HG03066 (cell line): ENCODE measurements around the gene HNRNPA2B1.
"Not testable (repeated sequence)": the region's sequence is repeated elsewhere in the genome, so short reads cannot be mapped to it uniquely, and the experiment has no call there.

Source experiments
- ATAC-seq: cut with Tn5 transposase; IDR thresholded peaks from one replicate; pipeline ENCODE4 v1.9.1; 2021; ENCODE audit warnings: low read depth; ENCODE audit not compliant: unreplicated experiment

HNRNPA2B1 gene

DNA sequence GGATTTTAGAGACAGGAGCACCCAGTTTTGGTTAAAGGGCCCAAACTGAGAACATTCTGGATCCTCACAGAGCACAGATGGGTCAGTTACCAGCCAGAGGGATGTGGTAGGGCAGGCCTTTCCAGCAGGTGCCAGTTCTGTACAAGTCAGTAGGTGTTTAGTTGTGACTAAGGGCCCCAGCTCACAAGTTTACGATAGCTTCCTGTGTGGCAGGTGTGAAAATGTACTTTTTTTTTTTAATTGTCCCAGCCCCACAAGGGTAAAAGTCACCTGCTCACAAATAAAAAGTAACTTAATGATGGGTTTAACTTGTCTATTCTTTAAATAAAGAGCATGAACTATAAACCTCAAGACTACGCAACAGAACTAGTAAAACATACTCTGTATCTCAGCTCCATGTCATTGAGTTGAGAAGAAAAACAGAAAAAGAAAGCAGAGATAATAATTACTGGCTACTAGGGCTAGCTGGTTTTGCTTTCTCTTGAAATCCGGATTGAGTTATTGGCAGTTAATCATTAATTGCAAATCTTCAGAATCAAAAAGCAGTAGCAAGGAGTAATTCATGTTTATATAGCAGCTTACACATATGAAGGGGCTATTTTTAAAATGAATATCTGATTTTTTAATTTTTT, 33.1 kb downstream of the HNRNPA2B1 start:
- peak; percentile 75 for ATAC-seq

DNA sequence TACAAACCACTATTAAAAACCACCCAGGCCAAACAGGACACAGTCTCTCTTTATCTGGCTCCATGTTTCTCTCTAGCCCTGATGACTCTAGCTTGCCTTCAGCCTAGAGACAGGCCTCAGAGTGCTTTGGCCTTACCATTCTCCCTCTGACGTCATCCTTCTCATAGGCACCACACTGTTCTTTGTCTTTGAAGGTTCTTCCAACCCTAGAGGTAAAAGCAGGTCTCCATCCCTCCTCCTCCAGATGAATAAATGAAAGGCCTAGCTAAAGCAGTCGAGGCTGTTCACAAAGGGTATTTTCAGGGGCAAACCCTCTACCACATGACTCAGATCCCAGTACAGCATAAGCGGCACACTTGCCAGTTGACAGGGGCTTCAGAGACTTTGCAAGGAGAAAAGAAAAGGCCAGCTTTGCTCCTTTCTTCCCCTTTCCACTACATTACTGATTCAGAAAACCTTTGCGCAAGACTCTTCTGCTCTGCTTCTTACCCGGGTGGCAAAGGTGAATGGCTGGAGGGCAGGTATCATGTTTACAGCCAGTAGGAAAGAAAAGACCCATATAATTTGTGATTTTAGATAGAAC, 33.8 kb downstream of the HNRNPA2B1 start:
- ATAC-seq: peak; percentile 34

DNA sequence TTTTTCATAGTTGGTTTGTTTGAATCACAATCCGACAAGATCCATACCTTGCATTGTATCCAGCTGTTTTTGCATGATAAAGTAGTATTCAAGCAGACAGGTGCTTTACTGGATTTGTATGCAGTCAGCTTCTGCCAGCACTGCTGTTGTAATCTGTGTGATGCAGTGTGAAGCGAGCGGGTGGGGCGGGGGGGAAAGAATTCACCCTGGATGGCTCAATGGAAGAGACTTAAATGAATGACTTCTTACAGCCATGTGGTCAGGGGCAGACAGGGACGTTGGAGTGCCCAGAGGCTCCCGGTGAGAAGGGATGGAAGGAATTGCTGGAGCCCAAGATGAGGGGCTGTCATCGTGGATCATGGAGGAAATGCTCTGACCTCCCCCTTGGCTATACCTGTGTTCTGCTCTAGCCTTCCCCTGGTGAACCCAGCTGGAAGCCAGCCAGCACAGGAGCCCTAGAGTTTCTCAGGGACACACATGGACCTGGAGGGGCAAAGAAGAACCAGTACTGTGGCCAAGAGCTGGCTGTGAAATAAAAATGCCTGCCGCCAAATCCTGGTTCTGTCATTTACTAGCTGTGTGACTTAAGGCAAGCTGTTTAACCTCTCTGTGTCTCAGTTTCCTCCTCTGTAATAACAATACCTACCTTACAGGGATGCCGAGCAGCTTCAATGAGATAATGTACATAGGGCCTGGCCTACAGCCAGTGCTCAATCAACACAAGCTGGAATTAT, 34.4 kb downstream of the HNRNPA2B1 start:
- ATAC-seq: no peak

DNA sequence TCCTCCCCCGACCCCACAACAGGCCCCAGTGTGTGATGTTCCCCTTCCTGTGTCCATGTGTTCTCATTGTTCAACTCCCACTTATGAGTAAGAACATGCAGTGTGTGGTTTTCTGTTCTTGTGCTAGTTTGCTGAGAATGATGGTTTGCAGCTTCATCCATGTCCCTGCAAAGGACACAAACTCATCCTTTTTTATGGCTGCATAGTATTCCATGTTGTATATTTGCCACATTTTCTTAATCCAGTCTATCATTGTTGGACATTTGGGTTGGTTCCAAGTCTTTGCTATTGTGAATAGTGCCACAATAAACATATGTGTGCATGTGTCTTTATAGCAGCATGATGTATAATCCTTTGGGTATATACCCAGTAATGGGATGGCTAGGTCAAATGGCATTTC, 36.7 kb downstream of the HNRNPA2B1 start:
- ATAC-seq: not testable (repeated sequence)

DNA sequence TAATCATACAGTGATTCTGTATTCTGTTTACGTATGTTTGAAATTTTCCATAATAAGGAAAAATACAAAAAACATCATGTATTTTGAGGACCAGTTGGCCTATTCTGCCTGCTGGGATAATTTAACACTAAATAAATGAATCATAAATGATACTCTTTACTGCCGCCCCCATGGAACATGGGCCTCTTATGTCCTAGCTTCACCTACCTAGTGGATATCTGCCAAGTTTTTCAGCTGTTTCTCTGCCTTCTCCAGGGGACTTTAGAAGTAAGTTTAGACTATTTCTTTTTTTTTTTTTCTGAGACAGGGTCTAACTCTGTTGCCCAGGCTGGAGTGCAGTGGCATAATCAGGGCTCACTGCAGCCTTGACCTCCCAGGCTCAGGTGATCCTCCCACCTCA, 38.1 kb downstream of the HNRNPA2B1 start:
- no peak for ATAC-seq

DNA sequence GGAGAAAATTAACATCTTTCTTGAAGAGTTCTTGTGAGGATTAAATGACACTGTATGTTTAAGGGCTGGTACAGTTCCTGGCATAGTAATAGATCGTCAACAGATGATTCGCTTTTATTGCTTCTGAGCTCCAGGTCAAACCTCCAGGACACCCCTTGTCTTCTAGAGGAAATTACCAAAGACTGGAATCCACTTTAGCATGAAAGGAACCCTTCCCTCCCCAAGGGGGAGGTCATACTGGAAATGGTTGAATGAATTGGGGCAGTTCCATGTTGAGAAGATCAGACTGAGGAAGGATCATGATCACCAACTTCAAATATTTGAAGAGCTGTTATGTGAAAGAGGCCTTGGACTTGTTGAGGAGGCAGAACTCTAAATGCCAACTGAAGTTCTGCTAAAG, 39.6 kb downstream of the HNRNPA2B1 start:
- no peak for ATAC-seq

DNA sequence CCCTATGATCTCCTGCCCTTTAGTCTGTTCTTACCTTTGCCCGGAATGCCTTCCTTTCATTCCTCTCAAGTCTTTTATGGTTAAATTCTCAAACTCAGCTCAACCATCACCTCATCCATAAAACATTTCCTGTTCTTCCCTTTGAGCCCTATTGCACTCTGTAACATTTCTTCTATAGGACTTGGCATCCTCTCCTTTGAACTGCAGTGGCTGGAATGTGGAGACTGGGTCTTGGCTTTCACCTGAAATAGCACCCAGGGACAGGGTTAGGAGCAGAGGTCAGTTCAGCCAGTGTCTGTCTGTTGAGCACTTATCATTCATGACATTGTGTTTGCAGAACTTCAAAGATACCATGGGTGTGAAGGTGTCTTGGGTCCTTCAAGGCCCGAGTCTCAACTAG, 41.3 kb downstream of the HNRNPA2B1 start:
- ATAC-seq: no peak

DNA sequence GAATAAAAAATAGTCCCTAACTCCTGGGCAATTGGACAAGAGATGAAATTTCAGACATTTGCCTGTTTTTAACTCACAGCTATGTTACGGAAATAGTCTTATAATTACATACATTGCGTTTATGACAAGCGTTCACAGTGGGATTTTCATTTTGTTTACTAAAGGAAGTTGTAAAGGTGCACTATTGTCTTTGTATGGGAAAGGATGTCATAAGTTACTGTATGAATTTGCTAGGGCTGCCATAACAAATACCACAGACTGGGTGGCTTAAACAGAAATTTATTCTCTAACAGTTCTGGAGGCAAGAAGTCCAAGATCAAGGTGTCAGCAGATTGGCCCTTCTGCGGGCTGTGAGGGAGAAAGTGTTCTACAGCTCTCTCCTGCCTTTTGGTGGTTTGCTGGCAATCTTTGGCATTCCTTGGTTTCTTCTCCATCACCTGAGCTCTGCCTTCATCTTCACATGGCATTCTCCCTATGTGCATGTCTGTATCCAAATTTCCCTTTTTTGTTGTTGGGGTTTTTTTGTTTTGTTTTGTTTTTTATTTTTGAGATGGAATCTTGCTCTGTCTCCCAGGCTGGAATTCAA, 42.9 kb downstream of the HNRNPA2B1 start:
- no peak for ATAC-seq

DNA sequence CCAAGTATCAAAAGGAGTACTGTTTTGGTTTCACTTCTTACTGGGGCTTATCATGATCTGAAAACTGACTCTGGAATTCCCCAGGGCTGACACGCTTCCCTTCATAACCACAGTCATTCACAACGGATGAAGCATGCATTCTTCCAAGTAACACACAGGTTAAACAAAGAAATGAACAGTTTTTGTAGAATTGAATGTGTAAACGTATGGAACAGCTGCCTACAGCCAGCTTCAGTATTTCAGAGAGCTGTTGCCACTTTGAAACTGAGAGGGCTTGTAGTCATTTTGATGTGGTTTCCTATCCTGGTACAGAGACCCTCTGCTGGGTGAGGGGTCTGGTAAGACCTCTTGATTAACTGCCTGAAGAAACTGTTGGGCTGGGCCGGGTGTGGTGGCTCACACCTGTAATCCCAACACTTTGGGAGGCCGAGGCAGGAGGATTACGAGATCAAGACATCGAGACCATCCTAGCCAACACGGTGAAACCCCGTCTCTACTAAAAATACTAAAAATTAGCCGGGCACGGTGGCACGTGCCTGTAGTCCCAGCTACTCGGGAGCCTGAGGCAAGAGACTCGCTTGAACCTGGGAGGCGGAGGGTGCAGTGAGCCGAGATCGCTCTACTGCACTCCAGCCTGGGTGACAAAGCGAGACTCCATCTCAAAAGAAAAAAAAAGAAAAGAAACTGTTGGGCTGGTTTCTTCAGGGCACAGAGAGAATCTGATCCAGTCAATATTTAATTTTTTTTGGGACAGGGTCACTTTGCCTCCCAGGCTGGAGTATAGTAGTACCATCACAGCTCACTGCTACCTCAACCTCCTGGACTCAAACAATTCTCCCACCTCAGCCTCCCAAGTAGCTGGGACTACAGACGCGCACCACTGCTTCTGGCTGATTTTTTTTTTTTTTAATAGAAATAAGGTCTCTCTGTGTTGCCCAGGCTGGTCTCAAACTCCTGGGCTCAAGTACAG, 43.8 kb downstream of the HNRNPA2B1 start:
- no peak for ATAC-seq

DNA sequence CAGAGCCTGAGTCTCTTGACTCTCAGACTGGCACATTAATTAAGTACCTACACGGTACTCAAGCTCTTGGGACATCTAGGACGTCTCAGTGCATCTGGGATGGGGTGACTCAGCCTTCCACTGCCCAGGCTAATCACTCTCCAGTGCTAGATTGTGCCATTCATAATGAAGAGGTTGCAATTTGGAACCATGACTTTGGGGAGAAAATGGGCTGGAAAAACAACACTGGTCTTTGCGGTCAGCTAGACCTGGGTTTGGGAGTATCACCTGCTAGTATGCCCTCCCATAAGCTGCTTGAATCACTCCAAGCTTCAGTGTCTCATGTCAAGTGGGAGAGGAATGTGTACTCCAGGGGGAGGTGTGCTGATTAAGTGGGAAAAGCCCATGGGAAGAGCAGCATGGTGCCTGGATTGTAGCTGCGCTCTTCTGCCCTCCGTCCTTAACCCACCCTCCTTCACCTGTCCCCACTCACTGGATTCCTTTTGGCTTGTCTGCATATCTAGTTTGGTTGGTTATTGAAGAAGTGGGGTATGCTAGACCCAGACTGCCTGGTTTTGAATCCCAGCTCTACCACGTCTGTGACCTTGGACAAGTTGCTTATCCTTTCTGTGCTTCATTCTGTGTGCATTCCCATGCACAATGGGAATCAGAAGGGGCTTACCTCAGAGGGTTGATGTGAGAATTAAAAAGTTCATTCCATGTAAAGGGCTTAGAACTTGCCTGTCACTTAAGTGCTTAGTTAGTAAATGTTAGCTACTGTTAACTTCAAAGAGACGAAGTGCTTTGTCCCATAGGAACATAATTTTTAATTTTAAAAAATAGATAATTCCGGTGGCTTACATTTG, 44.8 kb downstream of the HNRNPA2B1 start:
- no peak for ATAC-seq

DNA sequence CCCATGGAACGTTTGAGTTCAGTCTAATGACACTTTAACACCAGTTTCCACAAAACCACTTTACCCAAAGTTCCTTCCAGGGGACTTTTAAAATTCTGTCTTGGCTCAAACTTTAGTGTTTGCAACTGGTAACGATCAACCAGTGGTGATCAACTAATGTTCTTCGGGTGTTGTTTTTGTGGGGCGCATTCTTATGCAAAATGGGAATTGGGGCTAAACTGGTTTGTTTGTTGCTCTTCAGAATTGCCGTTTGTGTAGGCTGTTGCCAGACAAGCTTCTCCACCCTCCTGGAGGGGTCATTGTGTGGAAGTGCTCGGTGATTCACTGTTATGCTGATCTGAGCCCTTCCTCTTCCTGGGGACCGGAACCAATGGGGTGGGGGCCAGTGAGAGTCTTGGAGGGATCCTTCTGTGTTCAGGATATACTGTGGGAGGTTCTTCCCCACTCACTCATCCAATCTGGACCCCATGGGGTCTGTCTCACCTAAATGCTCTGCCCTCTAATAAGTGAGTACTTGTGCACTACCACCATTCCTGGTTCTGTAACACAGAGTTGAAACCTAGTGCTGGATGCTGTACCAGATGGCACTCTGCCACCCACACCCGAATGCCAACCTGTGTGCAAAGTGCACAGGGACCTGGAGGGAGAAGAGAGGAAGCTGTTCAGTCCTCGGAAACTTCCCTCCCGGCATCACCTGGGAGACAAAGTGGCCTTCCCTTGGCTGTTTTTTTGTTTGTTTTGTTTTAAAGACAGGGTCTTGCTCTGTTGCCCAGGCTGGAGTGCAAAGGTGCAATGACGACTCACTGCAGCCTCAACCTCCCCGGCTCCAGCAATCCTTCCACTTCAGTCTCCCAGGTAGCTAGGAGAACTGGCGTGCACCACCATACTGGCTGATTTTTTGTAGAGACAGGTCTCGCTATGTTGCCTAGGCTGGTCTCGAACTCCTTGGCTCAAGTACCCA, 46.4 kb downstream of the HNRNPA2B1 start:
- no peak for ATAC-seq

DNA sequence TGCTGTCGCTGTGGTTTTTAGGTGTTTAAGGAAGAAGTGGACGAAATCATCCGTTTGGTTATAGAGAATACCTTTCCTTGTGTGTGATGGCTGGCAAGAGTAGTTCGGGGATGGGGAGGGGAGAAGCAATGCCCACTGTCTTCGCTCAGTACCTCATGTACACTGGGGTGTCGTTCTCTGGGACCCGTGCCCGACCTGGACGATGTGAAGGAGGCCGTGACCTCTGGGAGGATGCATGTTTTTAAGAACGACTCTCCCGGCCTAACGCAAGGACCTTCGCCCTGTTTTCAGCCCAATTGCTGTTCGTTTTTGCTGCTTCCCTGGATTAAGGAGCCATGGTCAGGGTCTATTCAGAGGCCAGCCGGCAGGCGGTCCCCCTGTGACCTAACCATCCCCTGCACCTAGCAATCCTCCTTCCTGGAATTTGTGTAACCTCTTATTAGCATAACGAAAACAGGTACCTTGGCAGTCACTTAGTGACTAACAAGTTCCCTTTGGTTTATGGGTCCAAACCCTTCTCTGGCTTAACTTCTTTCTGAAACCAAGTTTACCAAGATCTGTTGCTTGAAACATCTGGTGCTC, 47.2 kb downstream of the HNRNPA2B1 start:
- ATAC-seq: no peak

DNA sequence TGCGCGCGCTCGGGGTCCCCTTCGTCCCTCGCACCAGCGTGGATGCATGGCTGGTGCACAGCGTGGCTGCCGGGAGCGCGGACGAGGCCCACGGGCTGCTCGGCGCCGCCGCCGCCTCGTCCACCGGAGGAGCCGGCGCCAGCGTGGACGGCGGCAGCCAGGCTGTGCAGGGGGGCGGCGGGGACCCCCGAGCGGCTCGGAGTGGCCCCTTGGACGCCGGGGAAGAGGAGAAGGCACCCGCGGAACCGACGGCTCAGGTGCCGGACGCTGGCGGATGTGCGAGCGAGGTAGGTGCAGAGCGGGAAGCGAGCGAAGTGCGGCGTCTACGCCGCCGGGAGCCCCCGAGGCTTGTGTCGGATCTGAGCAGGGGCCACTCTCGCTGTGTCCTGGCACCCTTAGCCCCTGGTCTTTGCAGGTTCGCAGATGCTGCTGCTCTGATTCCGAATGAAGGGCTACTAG, 47.7 kb downstream of the HNRNPA2B1 start:
- ATAC-seq: peak; percentile 21

DNA sequence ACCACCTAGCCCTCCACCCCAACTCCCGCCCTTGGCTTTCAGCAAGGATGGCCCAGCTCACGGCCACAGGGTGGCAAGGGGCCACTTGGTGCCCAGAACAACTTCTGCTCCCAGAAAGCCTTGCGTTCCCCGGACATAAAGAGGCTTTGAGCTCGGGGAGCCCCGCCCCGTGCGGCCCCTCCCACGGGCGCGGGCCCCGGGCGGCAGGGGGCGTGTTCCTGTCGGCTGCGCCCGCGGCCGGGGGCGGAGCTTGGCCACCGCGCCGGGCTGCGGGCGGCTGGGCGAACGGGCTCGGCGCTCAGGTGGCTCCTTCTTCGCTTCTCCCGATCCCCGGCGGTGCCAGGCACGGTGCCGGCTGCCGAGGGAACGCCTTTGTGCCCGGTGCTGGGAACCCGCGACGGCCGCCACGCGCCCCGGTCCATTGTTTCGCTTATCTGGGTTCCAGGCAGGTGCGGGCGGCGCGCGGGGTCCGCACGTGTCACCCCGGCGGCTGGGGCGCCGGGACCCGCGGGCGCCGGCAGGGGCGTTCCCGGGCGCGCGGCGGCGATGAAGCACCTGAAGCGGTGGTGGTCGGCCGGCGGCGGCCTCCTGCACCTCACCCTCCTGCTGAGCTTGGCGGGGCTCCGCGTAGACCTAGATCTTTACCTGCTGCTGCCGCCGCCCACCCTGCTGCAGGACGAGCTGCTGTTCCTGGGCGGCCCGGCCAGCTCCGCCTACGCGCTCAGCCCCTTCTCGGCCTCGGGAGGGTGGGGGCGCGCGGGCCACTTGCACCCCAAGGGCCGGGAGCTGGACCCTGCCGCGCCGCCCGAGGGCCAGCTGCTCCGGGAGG, 48.4 kb downstream of the HNRNPA2B1 start, which contains the start of gene NFE2L3:
TSS of gene NFE2L3 (plus strand) at position 246 of the 829 bp plus-strand sequence. CDS start at position 547, 301 bp downstream.
- ATAC-seq: peak; percentile 60

DNA sequence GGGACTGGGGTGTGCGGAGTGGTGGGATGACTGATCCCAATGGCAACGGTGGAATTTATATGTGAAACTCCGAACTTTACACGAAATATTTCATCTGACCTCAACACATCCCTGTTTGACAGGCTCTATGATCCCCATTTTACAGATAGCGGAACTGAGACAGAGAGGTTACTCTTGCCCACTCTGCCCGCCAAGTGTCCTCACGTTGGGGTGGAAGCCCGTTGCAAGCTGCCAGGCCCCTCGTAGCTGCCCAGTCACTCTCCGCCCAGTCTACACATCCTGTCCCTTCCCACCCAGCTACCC, 48.9 kb downstream of the HNRNPA2B1 start:
- ATAC-seq: no peak

DNA sequence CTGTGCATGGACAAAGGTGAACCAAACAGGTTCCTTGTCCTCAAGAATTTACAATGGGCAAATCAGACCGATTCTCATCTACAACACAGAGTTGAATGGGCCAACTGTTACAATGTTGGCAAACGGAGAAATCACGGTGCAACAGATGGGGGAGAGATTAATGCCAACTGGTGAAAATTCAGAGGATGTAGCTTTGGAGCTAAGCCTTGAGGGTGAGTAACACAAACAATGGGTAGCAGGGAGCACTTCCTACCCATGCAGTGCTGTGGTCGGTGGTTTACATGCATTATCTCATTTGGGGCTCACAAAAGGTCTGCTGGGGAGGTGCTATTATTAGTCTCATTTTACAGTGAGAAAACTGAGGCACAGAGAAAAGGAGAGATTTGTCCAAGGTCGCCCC, 49.5 kb downstream of the HNRNPA2B1 start:
- ATAC-seq: no peak

DNA sequence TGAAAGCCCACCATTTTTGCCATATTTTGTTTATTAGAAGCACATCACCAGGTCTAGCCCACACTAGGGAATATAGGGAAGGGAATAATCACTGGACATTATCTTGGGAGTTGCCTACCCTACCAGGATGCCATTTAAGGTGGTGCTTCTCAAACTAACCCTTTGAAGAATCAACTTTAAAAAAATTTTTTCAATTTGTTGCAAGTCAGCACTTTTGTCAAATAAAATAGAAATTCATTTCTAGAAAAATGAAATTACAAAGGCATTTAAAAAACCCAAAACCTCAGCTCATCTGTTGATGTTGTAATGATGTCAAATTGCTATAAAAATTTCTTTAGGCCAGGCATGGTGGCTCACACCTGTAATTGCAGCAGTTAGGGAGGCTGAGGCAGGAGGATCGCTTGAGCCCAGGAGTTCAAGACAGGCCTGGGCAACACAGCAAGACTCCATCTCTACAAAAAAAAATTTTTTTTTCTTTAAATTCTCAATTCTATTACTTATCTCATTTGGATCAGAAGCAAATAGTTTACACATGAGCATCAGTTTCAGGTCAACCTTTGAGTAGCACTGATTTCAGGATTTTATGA, 51.1 kb downstream of the HNRNPA2B1 start:
- ATAC-seq: no peak
